Neural progenitor cell (in vitro differentiated cells): ENCODE results near the gene LRCH4.

ENCODE experiments used
- CTCF ChIP-seq: fragments of 200-600 bp; sonication (generic); IDR thresholded peaks from 2 replicates; pipeline ENCODE4 v1.5.1; 2017; ENCODE audit warnings: antibody characterized with exemption, mild to moderate bottlenecking
- EZH2 ChIP-seq: fragments of 200-600 bp; sonication (generic); IDR thresholded peaks from 2 replicates; pipeline ENCODE4 v1.6.1; 2017; ENCODE audit warnings: antibody characterized with exemption, mild to moderate bottlenecking, moderate library complexity

GRCh38 chr7:100589341-100589947 is 3.5 kb upstream of the LRCH4 start:
- TF ChIP-seq CTCF (no peak), EZH2 (no peak)
